ENCODE data around the gene MITF.

Gene MITF

GRCh38 chr3:69999140-70000027, 260.1 kb downstream of the MITF start, which contains the start of gene SAMMSON:
Gene SAMMSON, plus strand, starts transcription at chr3:69999733.
- Histone ChIP-seq H3K4me3 (ENCODE audit: low read length) (no peak within 1 kb of the TSS), H3K27ac (ENCODE audit: low read depth, low read length) (no peak within 1 kb of the TSS), H3K9me2 (replicated peaks; ENCODE audit: control insufficient read depth, low read length) (no peaks in the 10 kb centered on the region), H3K9me3 (ENCODE audit: control insufficient read depth, insufficient read depth, low read length) (no peaks in the 10 kb centered on the region), H3K27me3 (ENCODE audit: control insufficient read depth, low read length) (no peaks in the 10 kb centered on the region), H3K36me3 (ENCODE audit: control insufficient read depth, low read length) (no peaks in the 10 kb centered on the region), H3F3A (ENCODE audit: control insufficient read depth, insufficient read depth) (no peaks in the 10 kb centered on the region), H3K4me1 (ENCODE audit: control insufficient read depth, low read length) (no peaks in the 10 kb centered on the region), H3K79me2 (ENCODE audit: control insufficient read depth, low read length) (no peaks in the 10 kb centered on the region), H4K20me1 (ENCODE audit: control insufficient read depth, insufficient read depth, low read depth, low read length) (no peaks in the 10 kb centered on the region), H3K4me2 (ENCODE audit: low read length) (no peak within 1 kb of the TSS)
- TF ChIP-seq EZH2phosphoT487 (IDR thresholded peaks at IDR 0.05; ENCODE audit: borderline replicate concordance, low read length) (no peak), CTCF (IDR thresholded peaks at IDR 0.05; ENCODE audit: low read depth, low read length, poor library complexity, severe bottlenecking) (no peak)

DNA sequence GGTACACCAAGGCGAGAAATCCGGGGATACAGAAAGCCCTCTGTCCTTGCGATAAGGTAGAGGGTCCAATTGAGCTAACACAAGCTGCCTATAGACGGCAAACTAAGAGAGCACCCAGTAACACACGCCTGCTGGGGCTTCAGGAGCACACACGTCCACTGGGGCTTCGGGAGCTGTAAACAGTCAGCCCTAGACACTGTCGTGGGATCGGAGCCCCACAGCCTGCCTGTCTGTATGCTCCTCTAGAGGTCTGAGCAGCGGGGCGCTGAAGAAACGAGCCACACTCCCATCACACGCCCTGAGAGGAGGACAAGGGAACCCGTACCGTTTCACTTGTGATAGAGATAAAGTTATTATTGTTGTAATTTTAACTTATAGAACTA, 260.8 kb downstream of the MITF start:
- H3K4me2 ChIP-seq (ENCODE audit: low read length) = no peak overlapping the region
- H3K27me3 ChIP-seq (ENCODE audit: control insufficient read depth, low read length) = no peaks in the 10 kb centered on the region
- H4K20me1 ChIP-seq (ENCODE audit: control insufficient read depth, insufficient read depth, low read depth, low read length) = no peaks in the 10 kb centered on the region
- no peaks in the 10 kb centered on the region for H3K36me3 ChIP-seq (ENCODE audit: control insufficient read depth, low read length)
- no peaks in the 10 kb centered on the region for H3K9me2 ChIP-seq (replicated peaks; ENCODE audit: control insufficient read depth, low read length)
- H3F3A ChIP-seq (ENCODE audit: control insufficient read depth, insufficient read depth) = no peaks in the 10 kb centered on the region
- no peaks in the 10 kb centered on the region for H3K9me3 ChIP-seq (ENCODE audit: control insufficient read depth, insufficient read depth, low read length)
- H3K4me3 ChIP-seq (ENCODE audit: low read length) = no peak overlapping the region
- no peaks in the 10 kb centered on the region for H3K79me2 ChIP-seq (ENCODE audit: control insufficient read depth, low read length)
- no peak for TF ChIP-seq EZH2phosphoT487 (IDR thresholded peaks at IDR 0.05; ENCODE audit: borderline replicate concordance, low read length)
- no peak for TF ChIP-seq CTCF (IDR thresholded peaks at IDR 0.05; ENCODE audit: low read depth, low read length, poor library complexity, severe bottlenecking)
- no peak overlapping the region for H3K27ac ChIP-seq (ENCODE audit: low read depth, low read length)
- H3K4me1 ChIP-seq (ENCODE audit: control insufficient read depth, low read length) = no peaks in the 10 kb centered on the region

DNA sequence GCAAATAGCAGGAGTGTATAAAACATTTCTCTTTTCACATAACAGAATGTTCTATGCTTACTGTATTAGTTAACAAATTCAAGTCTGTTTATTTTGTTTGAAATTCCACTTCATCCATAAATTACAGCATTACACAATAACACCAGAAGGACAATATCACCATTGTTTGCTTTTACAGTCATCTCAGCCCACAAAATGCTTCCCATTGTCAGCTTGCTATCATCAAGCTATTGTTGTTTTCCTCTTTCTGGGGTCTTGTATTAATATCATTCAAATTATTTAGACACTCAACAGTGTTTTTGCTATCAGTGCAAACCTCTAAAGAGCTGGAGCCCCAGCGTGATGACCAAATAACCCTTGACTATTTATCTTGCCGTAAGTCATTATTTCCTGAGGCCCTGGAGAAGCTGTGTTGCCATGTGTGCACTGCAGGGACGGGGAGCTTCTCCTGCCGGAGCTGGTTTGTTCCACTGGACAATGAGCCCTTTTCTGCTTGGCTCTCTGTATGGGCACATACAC, 261.4 kb downstream of the MITF start:
- Histone ChIP-seq H3K27ac (ENCODE audit: low read depth, low read length) (no peak overlapping the region), H4K20me1 (ENCODE audit: control insufficient read depth, insufficient read depth, low read depth, low read length) (no peaks in the 10 kb centered on the region)

More for the DNA sequence above, 261.4 kb downstream of the MITF start:
- H3K9me2 ChIP-seq (replicated peaks; ENCODE audit: control insufficient read depth, low read length) = no peaks in the 10 kb centered on the region
- H3K4me2 ChIP-seq (ENCODE audit: low read length) = no peak overlapping the region
- no peak for TF ChIP-seq EZH2phosphoT487 (IDR thresholded peaks at IDR 0.05; ENCODE audit: borderline replicate concordance, low read length)
- TF ChIP-seq CTCF (IDR thresholded peaks at IDR 0.05; ENCODE audit: low read depth, low read length, poor library complexity, severe bottlenecking) = no peak
- H3K4me1 ChIP-seq (ENCODE audit: control insufficient read depth, low read length) = no peaks in the 10 kb centered on the region
- H3K79me2 ChIP-seq (ENCODE audit: control insufficient read depth, low read length) = no peaks in the 10 kb centered on the region
- no peaks in the 10 kb centered on the region for H3F3A ChIP-seq (ENCODE audit: control insufficient read depth, insufficient read depth)
- H3K36me3 ChIP-seq (ENCODE audit: control insufficient read depth, low read length) = no peaks in the 10 kb centered on the region
- H3K27me3 ChIP-seq (ENCODE audit: control insufficient read depth, low read length) = no peaks in the 10 kb centered on the region
- H3K9me3 ChIP-seq (ENCODE audit: control insufficient read depth, insufficient read depth, low read length) = no peaks in the 10 kb centered on the region
- H3K4me3 ChIP-seq (ENCODE audit: low read length) = no peak overlapping the region
